HepG2 (cell line): ENCODE results near the gene GDNF. TPM values are rescaled to one million over a fixed set of nuclear protein-coding genes. Genes with fewer than 3 reads are reported as not detected.

Experiments
- ATAC-seq: fragments of 200-7000 bp; cut with Tn5 transposase; 3 replicates; pipeline ENCODE4 v1.9.1; 2020; ENCODE audit warnings: mild to moderate bottlenecking, moderate library complexity
- BruUV-seq: library from RNA; stranded (reverse); fragments of 400-500 nt; replicated peaks from 2 replicates; lab custom pipeline; 2021; lab: Mats Ljungman, UMichigan
- CTCF ChIA-PET: fragments of 300-600 bp; formaldehyde crosslinking; extraction: SDS; loops from one replicate; lab custom pipeline; 2021; ENCODE audit warnings: low total read pairs, inconsistent platforms, low intra/inter-chr PET ratio; lab: Yijun Ruan, JAX
- POLR2A ChIA-PET: fragments of 350-600 bp; sonication (Branson Sonifier 250); formaldehyde crosslinking; loops from one replicate; lab custom pipeline; 2020; ENCODE audit warnings: antibody characterized with exemption, inconsistent platforms; lab: Yijun Ruan, JAX
- DNase-seq: peaks from one replicate; pipeline ENCODE4 v3.0.0-alpha.2; 2015; ENCODE audit warnings: low spot score
- FAIRE-seq: peaks from 3 replicates; lab custom pipeline; 2011; peaks lifted over from hg19 to GRCh38; lab: Jason Lieb, UNC
- H2AFZ ChIP-seq: one replicate; pipeline ENCODE4 v1.6.1; 2011; ENCODE audit warnings: low read length, inconsistent platforms
- H3K27ac ChIP-seq: fragments of 300-600 bp; 3 replicates; pipeline ENCODE4 v1.8.0; 2011; ENCODE audit warnings: mixed run types, mild to moderate bottlenecking, mixed read lengths, low read length, inconsistent platforms; ENCODE audit not compliant: insufficient read depth; ENCODE audit errors: extremely low read length
- H3K27me3 ChIP-seq, 2 experiments: fragments of 200-600 bp in 1 of 2; 2 replicates in 1 of 2; 3 replicates in 1 of 2; pipeline versions ENCODE4 v1.6.0 to v1.8.0; 2011; ENCODE audit warnings: low read length in 2 of 2, mild to moderate bottlenecking in 2 of 2, moderate library complexity in 2 of 2, inconsistent platforms in 1 of 2; ENCODE audit not compliant: insufficient read depth in 2 of 2, control insufficient read depth in 1 of 2
- H3K36me3 ChIP-seq, 2 experiments: fragments of 200-600 bp in 1 of 2; replicated peaks in 1 of 2; 2 replicates in 1 of 2; 3 replicates in 1 of 2; pipeline versions ENCODE4 v1.5.1 to v1.8.0; 2011; ENCODE audit warnings: low read length in 2 of 2, inconsistent platforms in 1 of 2; ENCODE audit not compliant: insufficient read depth in 2 of 2, control insufficient read depth in 1 of 2
- H3K4me1 ChIP-seq: 2 replicates; pipeline ENCODE4 v1.5.1; 2012; ENCODE audit warnings: low read length, inconsistent platforms; ENCODE audit not compliant: insufficient read depth
- H3K4me2 ChIP-seq: 2 replicates; pipeline ENCODE4 v1.6.0; 2011; ENCODE audit warnings: low read depth, low read length, inconsistent platforms
- H3K4me3 ChIP-seq, 3 experiments: fragments of 200-600 bp in 1 of 3; sonication (generic), shearing (Covaris generic) in 1 of 3; replicated peaks in 1 of 3; 2 replicates each; pipeline ENCODE4 v1.5.1; 2011 to 2016; ENCODE audit warnings: low read length in 3 of 3, inconsistent platforms in 2 of 3, low read depth in 2 of 3, mild to moderate bottlenecking in 2 of 3, control low read depth in 1 of 3, mixed read lengths in 1 of 3; ENCODE audit not compliant: insufficient read depth in 1 of 3
- H3K79me2 ChIP-seq: one replicate; pipeline ENCODE4 v1.6.1; 2011; ENCODE audit warnings: low read length, inconsistent platforms; ENCODE audit not compliant: insufficient read depth
- H3K9ac ChIP-seq: 2 replicates; pipeline ENCODE4 v1.6.0; 2011; ENCODE audit warnings: mild to moderate bottlenecking, low read depth, low read length, inconsistent platforms; ENCODE audit not compliant: insufficient read depth
- H3K9me3 ChIP-seq: 2 replicates; pipeline ENCODE4 v1.5.1; 2012; ENCODE audit warnings: mild to moderate bottlenecking, low read length
- H4K20me1 ChIP-seq: 2 replicates; pipeline ENCODE4 v1.6.0; 2011; ENCODE audit warnings: inconsistent platforms, mild to moderate bottlenecking, low read length, moderate library complexity; ENCODE audit not compliant: insufficient read depth
- ESRRA ChIP-seq: sonication (generic); formaldehyde crosslinking; IDR thresholded peaks from 2 replicates; pipeline ENCODE4 v1.5.1; 2020; ENCODE audit warnings: mild to moderate bottlenecking, low read depth, missing genetic modification reagents
- GATAD2A ChIP-seq: IDR thresholded peaks from 2 replicates; pipeline ENCODE4 v1.6.1; 2016
- HIVEP1 ChIP-seq: sonication (generic); formaldehyde crosslinking; IDR thresholded peaks from 2 replicates; pipeline ENCODE4 v1.4.0; 2020; ENCODE audit warnings: mild to moderate bottlenecking, missing genetic modification reagents
- MLLT10 ChIP-seq: sonication (generic); formaldehyde crosslinking; IDR thresholded peaks from 2 replicates; pipeline ENCODE4 v1.4.0; 2020; ENCODE audit warnings: missing genetic modification reagents
- RBM22 ChIP-seq: fragments of 200-400 bp; formaldehyde crosslinking; optimal IDR thresholded peaks from 2 replicates; pipeline ENCODE3; 2017; ENCODE audit warnings: mild to moderate bottlenecking, low read length, moderate library complexity
- SRY ChIP-seq: sonication (generic); formaldehyde crosslinking; IDR thresholded peaks from 2 replicates; pipeline ENCODE4 v1.8.0; 2022; ENCODE audit warnings: mild to moderate bottlenecking, missing genetic modification reagents
- TEAD3 ChIP-seq: optimal IDR thresholded peaks from 2 replicates; pipeline ENCODE3; 2016; ENCODE audit warnings: borderline replicate concordance
- ZBTB21 ChIP-seq: sonication (generic); formaldehyde crosslinking; IDR thresholded peaks from 2 replicates; pipeline ENCODE4 v1.4.0; 2020; ENCODE audit warnings: missing genetic modification reagents
- ZKSCAN1 ChIP-seq: fragments of 150-350 bp; IDR thresholded peaks from 2 replicates; pipeline ENCODE4 v1.6.1; 2014; ENCODE audit warnings: low read length
- ZNF160 ChIP-seq: sonication (generic); formaldehyde crosslinking; IDR thresholded peaks from 2 replicates; pipeline ENCODE4 v1.8.0; 2022; ENCODE audit warnings: mild to moderate bottlenecking, inconsistent platforms, missing genetic modification reagents
- ZNF335 ChIP-seq: sonication (generic); formaldehyde crosslinking; IDR thresholded peaks from 2 replicates; pipeline ENCODE4 v1.4.0; 2020; ENCODE audit warnings: missing genetic modification reagents
- ZNF343 ChIP-seq: sonication (generic); formaldehyde crosslinking; IDR thresholded peaks from 2 replicates; pipeline ENCODE4 v1.4.0; 2020; ENCODE audit warnings: mild to moderate bottlenecking, missing genetic modification reagents
- ZNF44 ChIP-seq: sonication (generic); formaldehyde crosslinking; IDR thresholded peaks from 2 replicates; pipeline ENCODE4 v1.5.1; 2020; ENCODE audit warnings: mild to moderate bottlenecking, missing genetic modification reagents
- ZNF549 ChIP-seq: sonication (generic); formaldehyde crosslinking; IDR thresholded peaks from 2 replicates; pipeline ENCODE4 v1.5.0; 2020; ENCODE audit warnings: missing genetic modification reagents
- ZNF773 ChIP-seq: sonication (generic); formaldehyde crosslinking; IDR thresholded peaks from 2 replicates; pipeline ENCODE4 v1.4.0; 2020; ENCODE audit warnings: missing genetic modification reagents, borderline replicate concordance
- WGBS: methylation state at CpG from one replicate; pipeline ENCODE4 v1.1.6; 2017; ENCODE audit warnings: low lambda C conversion rate; 5-methylcytosine and 5-hydroxymethylcytosine counted together
- in situ Hi-C: cut with HindIII; loops from 2 replicates; pipeline ENCODE4 v1.10.0; 2017; ENCODE audit warnings: low pct_unique_long_range_greater_than_20kb; ENCODE audit not compliant: extremely low pct_ligation_motif_present
- intact Hi-C: fragments of 100-400 bp; cut with micrococcal nuclease; formaldehyde crosslinking; loops from one replicate; pipeline ENCODE4 v1.10.0; 2022; ENCODE audit not compliant: unreplicated experiment
- polyA plus RNA-seq, 8 experiments: library from polyadenylated mRNA; depleted of rRNA in 3 of 8; stranded (reverse) in 7 of 8; unstranded in 1 of 8; fragments of >200 nt; fragmentation: Illumina TruSeq in 4 of 8; extraction: Trizol in 4 of 8; gene quantifications; 2 replicates each; pipeline versions ENCODE4 v1.2.1 to v1.2.3, GENCODE V29; 2011 to 2016; ENCODE audit warnings: low read depth in 4 of 8, missing spikeins in 1 of 8, mixed read lengths in 1 of 8; ENCODE audit not compliant: insufficient read depth in 1 of 8
- total RNA-seq, 5 experiments: library from RNA; depleted of rRNA; stranded (reverse); fragments of >200 nt; fragmentation: Illumina TruSeq; extraction: Trizol; gene quantifications; 2 replicates each; pipeline ENCODE4 v1.2.3, GENCODE V29; 2016; ENCODE audit warnings: low read depth in 1 of 5
- TF ChIP-seq, protein P1 (sequence below): sonication (generic); formaldehyde crosslinking; IDR thresholded peaks from 2 replicates; pipeline ENCODE4 v1.8.0; 2023; ENCODE audit warnings: mild to moderate bottlenecking, missing genetic modification reagents
- TF ChIP-seq, protein P2 (sequence below): sonication (generic); formaldehyde crosslinking; IDR thresholded peaks from 2 replicates; pipeline ENCODE4 v1.4.0; 2020; ENCODE audit warnings: mild to moderate bottlenecking, missing genetic modification reagents

GDNF gene
- total and polyA plus RNA-seq, 2 of the 13 experiments (the other 11 are each of a cell fraction or from before 2014, with no cell fraction given), result 0.24 to 0.46 TPM

DNA sequence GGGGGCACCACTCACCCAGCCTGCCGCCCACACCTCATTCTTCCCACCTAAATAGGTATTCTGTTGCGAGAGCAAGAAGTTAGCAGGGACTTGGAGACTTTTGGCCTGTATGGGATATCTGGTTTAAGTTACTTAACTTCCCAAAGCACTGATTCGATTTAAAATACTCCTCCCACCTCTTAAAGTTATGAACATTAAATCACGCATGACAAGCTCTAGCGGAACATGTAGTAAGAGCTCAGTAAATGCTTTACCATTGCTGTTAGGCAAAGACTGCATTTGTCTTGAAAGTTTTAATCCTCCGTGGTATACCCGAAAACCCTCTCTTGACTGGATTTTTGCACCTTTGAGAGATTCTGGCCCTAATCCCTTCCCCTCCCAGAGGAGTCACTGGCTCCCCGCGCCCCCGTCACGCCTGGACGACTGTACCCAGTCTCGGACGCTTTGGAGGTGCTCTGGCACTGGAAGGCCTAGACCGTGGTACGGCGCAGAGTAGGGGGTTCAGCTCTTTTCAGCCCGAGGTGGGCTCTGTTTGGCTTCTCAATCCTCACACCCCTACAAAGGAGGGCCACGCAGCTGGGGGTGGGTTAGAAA lies 4.4 kb downstream of the GDNF start:
- Histone ChIP-seq H4K20me1 (no peaks in the 10 kb centered on the region), H3K4me1 (peaks cover 28% of the 10 kb centered on the region), H3K9me3 (no peaks in the 10 kb centered on the region), H3K4me2 (no peak overlapping the region), H3K27me3 (peaks cover 4 to 41% of the 10 kb centered on the region in 2 experiments; a peak in 4 of 5 replicates), H3K9ac (no peak overlapping the region), H3K79me2 (no peaks in the 10 kb centered on the region), H3K27ac (no peak overlapping the region)
- no TSS peak for BruUV-seq
- FAIRE-seq (no peak), ATAC-seq (no peak)
- 74% methylated on average over 19 of the region's 19 CpGs for WGBS
- intact Hi-C loops, result no loop called here
- CTCF ChIA-PET, result no interaction called here
- TF ChIP-seq TEAD3 (CRISPR knock-in tag) (no peak), GATAD2A (CRISPR knock-in tag) (no peak), ZNF160 (CRISPR knock-in tag) (no peak), ZNF44 (no peak), SRY (CRISPR knock-in tag) (no peak), HIVEP1 (CRISPR knock-in tag) (no peak)
- TF ChIP-seq, all 625 proteins: peak for 0
- H3K4me3 ChIP-seq, result no peak overlapping the region
- DNase-seq, result no peak
- H2AFZ ChIP-seq, result no peak overlapping the region
- in situ Hi-C loops, result loop anchor here (5.0 kb wide), 1 partner anchor 357 kb away; no protein-coding TSS in a partner anchor
- H3K36me3 ChIP-seq, result no peaks in the 10 kb centered on the region
- POLR2A ChIA-PET, result no interaction called here

DNA sequence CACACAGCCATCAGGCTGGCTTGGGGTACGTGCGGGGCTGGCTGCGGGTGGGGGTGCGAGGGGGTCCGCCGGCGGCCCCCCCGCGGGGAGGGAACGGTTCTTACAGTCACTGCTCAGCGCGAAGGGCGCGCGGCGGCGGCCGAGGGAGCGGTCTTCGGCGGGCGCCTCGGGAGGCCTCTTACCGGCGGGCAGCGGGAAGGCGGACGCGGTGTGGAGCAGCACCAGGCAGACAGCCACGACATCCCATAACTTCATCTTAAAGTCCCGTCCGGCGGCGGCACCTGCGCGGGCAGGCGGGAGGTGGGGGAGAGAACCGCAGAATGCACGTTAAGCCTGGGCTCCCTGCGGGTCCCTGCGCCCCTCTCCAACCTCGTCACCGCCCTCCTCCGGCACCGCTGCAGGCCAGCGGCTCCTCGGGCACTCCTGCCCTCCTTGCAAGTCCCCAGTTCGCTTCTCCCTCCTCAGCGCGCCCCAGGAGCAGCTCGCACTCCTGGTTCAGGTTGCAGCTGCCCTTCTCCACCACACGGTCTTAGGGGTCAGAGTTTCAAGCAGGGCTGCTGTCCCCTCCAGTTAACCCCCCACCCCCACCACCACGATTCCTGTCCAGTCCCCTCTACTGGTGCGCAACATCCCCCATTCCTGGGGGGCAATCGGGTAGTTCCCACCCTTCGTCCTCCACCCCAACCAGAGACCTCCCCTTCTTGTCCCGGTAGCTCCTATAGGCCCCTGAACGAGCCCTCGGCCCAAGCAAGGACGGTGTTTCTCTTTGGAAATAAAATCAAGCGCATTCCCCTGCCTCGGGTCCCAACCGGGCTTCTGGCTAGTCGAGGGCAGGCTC lies 5.1 kb downstream of the GDNF start:
- no peaks in the 10 kb centered on the region for H3K36me3 ChIP-seq
- no peak overlapping the region for H3K4me2 ChIP-seq
- H4K20me1 ChIP-seq, result no peaks in the 10 kb centered on the region
- ChIA-PET CTCF (no interaction called here), POLR2A (no interaction called here)
- no peaks in the 10 kb centered on the region for H3K79me2 ChIP-seq
- BruUV-seq, result no TSS peak
- FAIRE-seq (no peak), ATAC-seq (no peak), DNase-seq (no peak)
- H3K27me3 ChIP-seq, result peaks cover 4 to 38% of the 10 kb centered on the region in 2 experiments; a peak in 4 of 5 replicates
- no peaks in the 10 kb centered on the region for H3K9me3 ChIP-seq
- H3K4me1 ChIP-seq, result peaks cover 25% of the 10 kb centered on the region
- 81% methylated on average over 47 of the region's 64 CpGs for WGBS
- H3K9ac ChIP-seq, result no peak overlapping the region
- in situ Hi-C loops, result loop anchor here (5.0 kb wide), 1 partner anchor 358 kb away; no protein-coding TSS in a partner anchor
- no peak overlapping the region for H3K4me3 ChIP-seq
- no peak overlapping the region for H3K27ac ChIP-seq
- intact Hi-C loops, result no loop called here
- H2AFZ ChIP-seq, result no peak overlapping the region
- TF ChIP-seq, protein P1, sequence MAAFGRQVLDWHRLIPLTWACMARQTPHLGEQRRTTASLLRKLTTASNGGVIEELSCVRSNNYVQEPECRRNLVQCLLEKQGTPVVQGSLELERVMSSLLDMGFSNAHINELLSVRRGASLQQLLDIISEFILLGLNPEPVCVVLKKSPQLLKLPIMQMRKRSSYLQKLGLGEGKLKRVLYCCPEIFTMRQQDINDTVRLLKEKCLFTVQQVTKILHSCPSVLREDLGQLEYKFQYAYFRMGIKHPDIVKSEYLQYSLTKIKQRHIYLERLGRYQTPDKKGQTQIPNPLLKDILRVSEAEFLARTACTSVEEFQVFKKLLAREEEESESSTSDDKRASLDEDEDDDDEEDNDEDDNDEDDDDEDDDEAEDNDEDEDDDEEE (CRISPR knock-in tag), result no peak
- TF ChIP-seq ZKSCAN1, result no peak
- TF ChIP-seq RBM22, result no peak
- TF ChIP-seq ZNF343 (CRISPR knock-in tag), result no peak
- no peak for TF ChIP-seq ZNF335 (CRISPR knock-in tag)
- no peak for TF ChIP-seq ZNF549 (CRISPR knock-in tag)
- TF ChIP-seq ZNF773, result no peak
- TF ChIP-seq, protein P2, sequence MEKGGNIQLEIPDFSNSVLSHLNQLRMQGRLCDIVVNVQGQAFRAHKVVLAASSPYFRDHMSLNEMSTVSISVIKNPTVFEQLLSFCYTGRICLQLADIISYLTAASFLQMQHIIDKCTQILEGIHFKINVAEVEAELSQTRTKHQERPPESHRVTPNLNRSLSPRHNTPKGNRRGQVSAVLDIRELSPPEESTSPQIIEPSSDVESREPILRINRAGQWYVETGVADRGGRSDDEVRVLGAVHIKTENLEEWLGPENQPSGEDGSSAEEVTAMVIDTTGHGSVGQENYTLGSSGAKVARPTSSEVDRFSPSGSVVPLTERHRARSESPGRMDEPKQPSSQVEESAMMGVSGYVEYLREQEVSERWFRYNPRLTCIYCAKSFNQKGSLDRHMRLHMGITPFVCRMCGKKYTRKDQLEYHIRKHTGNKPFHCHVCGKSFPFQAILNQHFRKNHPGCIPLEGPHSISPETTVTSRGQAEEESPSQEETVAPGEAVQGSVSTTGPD, result no peak
- TF ChIP-seq ESRRA (CRISPR knock-in tag), result no peak
- no peak for TF ChIP-seq MLLT10 (CRISPR knock-in tag)
- no peak for TF ChIP-seq ZBTB21
